ENCODE data around the gene TMPRSS9. TPM values are rescaled to one million over a fixed set of nuclear protein-coding genes. Genes with fewer than 3 reads are reported as not detected.

Gene TMPRSS9
- total RNA-seq, 1 experiment from 2014 or later = not detected

DNA sequence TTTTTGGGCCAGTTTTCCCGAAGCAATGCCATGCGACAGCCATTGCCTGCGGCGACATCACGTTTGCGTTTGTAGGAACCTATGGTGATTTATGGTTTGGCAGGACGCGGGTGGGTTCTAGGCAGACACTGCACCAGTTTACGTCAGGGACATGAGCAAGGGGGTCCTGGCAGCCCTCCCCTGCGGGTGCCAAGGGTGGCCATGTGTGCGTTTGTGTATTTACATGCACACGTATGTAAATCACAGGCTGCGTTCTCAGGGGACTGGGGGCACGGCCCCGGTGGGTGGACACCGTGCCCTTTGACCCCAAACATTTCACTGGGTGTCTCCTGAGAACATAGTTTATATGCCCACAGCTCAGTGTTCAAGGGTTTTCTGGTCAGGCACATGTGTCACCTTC is 9.4 kb upstream of the TMPRSS9 start:
- H3K4me1 ChIP-seq (ENCODE audit: low read length) = no peaks in the 10 kb centered on the region
- H3K9me2 ChIP-seq (replicated peaks; ENCODE audit: insufficient read depth, low read length) = no peaks in the 10 kb centered on the region
- no peak overlapping the region for H3K4me2 ChIP-seq (ENCODE audit: low read depth, low read length, poor library complexity, severe bottlenecking)
- no peaks in the 10 kb centered on the region for H3K36me3 ChIP-seq (ENCODE audit: insufficient read depth, low read length)
- H3K9me3 ChIP-seq (ENCODE audit: low read length) = no peaks in the 10 kb centered on the region
- H3K27ac ChIP-seq (ENCODE audit: low read length) = no peak overlapping the region
- DNase-seq = no peak
- H4K20me1 ChIP-seq (ENCODE audit: insufficient read depth, low read depth, low read length) = no peaks in the 10 kb centered on the region
- no peaks in the 10 kb centered on the region for H3K79me2 ChIP-seq (ENCODE audit: low read length)
- no peak overlapping the region for H3K4me3 ChIP-seq (ENCODE audit: low read length)
- no peak overlapping the region for H2AFZ ChIP-seq (ENCODE audit: low read length)
- no peak overlapping the region for H3K9ac ChIP-seq (ENCODE audit: low read length)
- no peaks in the 10 kb centered on the region for H3K27me3 ChIP-seq (ENCODE audit: low read length)

DNA sequence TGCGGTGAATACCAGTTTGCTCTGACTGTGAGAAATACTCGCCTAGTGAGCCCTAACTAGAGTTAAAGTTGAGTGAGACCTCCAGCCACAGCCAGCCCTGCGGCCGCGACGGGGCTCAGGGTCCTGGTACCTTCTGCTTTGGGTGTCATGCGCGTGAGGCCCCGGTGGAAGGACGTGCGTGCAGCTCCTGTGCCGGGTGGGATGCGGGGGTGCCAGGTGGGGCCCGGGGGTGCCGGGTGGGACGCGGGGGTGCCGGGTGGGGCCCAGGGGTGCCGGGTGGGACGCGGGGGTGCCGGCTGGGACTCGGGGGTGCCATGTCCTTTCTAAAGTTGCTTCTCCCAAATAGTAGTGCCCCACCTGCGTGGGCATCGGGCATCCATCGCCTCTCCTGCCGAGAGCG is 8.5 kb upstream of the TMPRSS9 start:
- H3K36me3 ChIP-seq (ENCODE audit: insufficient read depth, low read length) = no peaks in the 10 kb centered on the region
- H3K9ac ChIP-seq (ENCODE audit: low read length) = no peak overlapping the region
- H3K9me3 ChIP-seq (ENCODE audit: low read length) = no peaks in the 10 kb centered on the region
- H3K27ac ChIP-seq (ENCODE audit: low read length) = no peak overlapping the region
- H3K9me2 ChIP-seq (replicated peaks; ENCODE audit: insufficient read depth, low read length) = no peaks in the 10 kb centered on the region
- H2AFZ ChIP-seq (ENCODE audit: low read length) = no peak overlapping the region
- H3K4me3 ChIP-seq (ENCODE audit: low read length) = no peak overlapping the region
- H3K4me2 ChIP-seq (ENCODE audit: low read depth, low read length, poor library complexity, severe bottlenecking) = no peak overlapping the region
- DNase-seq = no peak
- no peaks in the 10 kb centered on the region for H3K27me3 ChIP-seq (ENCODE audit: low read length)
- H3K4me1 ChIP-seq (ENCODE audit: low read length) = no peaks in the 10 kb centered on the region
- no peaks in the 10 kb centered on the region for H4K20me1 ChIP-seq (ENCODE audit: insufficient read depth, low read depth, low read length)
- no peaks in the 10 kb centered on the region for H3K79me2 ChIP-seq (ENCODE audit: low read length)

DNA sequence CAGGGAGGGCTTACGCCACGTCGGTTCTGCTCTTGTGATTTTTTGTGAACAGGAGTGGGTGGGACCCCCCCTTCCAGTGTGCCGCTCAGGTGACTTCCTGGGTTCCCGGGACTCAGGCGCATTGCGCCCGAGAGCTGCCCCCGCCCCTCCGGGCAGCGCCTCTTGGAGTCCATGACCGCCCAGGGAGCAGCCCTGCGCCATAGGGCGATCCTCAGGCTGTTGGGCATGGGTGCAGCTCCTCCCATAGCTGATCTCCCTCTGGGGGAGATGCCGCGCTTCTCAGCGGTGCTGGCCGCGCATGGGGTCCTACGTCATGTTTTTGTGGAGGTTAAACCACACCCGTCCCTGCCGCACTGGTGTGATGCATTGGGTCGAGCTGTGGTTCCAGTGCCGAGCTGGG is 7.9 kb upstream of the TMPRSS9 start:
- Histone ChIP-seq H4K20me1 (ENCODE audit: insufficient read depth, low read depth, low read length) (no peaks in the 10 kb centered on the region), H3K36me3 (ENCODE audit: insufficient read depth, low read length) (no peaks in the 10 kb centered on the region), H3K4me3 (ENCODE audit: low read length) (no peak overlapping the region), H3K4me2 (ENCODE audit: low read depth, low read length, poor library complexity, severe bottlenecking) (no peak overlapping the region), H3K9ac (ENCODE audit: low read length) (no peak overlapping the region), H3K79me2 (ENCODE audit: low read length) (no peaks in the 10 kb centered on the region), H3K9me2 (replicated peaks; ENCODE audit: insufficient read depth, low read length) (no peaks in the 10 kb centered on the region), H2AFZ (ENCODE audit: low read length) (no peak overlapping the region), H3K27ac (ENCODE audit: low read length) (no peak overlapping the region), H3K9me3 (ENCODE audit: low read length) (no peaks in the 10 kb centered on the region), H3K27me3 (ENCODE audit: low read length) (no peaks in the 10 kb centered on the region), H3K4me1 (ENCODE audit: low read length) (no peaks in the 10 kb centered on the region)
- DNase-seq = no peak

DNA sequence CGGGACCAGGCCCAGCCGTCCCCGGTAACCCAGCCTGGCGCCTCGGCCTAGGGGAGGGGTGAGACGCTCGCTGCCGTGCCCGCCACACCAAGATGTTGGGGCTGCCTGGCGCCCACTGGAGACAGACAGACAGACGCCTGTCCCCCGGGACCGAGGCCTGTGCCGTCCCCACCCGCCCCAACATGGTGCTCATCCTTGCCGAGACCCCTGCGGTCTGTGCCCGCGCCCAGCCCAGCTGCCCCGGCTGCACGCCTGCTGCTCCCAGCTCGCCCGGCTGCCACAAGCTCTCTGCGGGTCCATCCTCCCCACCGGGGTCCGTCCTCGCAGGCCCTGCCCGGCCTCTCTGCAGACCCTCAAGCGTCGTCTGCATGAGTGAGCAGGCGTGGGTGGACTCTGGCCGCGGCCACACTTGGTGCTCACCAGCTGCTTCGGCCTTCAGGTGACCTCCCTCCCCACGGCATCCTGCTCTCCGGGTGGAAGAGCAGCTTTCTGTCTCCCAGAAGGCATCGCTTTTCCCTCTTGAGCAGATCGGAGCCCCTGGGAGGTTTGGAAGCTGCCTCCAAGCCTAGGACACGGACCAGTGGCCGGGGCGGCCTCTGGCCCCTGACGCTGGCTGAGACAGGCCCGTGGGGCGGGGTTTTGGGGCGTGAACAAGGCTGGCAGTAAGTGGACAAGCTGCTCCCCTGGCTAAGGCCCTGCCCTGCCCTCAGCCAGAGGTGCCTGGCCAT is 6.7 kb upstream of the TMPRSS9 start:
- Histone ChIP-seq H2AFZ (ENCODE audit: low read length) (no peak overlapping the region), H3K36me3 (ENCODE audit: insufficient read depth, low read length) (no peaks in the 10 kb centered on the region), H3K79me2 (ENCODE audit: low read length) (no peaks in the 10 kb centered on the region), H3K4me3 (ENCODE audit: low read length) (no peak overlapping the region), H3K27me3 (ENCODE audit: low read length) (no peaks in the 10 kb centered on the region), H3K4me2 (ENCODE audit: low read depth, low read length, poor library complexity, severe bottlenecking) (no peak overlapping the region), H3K9me2 (replicated peaks; ENCODE audit: insufficient read depth, low read length) (no peaks in the 10 kb centered on the region), H3K9me3 (ENCODE audit: low read length) (no peaks in the 10 kb centered on the region), H4K20me1 (ENCODE audit: insufficient read depth, low read depth, low read length) (no peaks in the 10 kb centered on the region), H3K9ac (ENCODE audit: low read length) (no peak overlapping the region), H3K4me1 (ENCODE audit: low read length) (no peaks in the 10 kb centered on the region), H3K27ac (ENCODE audit: low read length) (no peak overlapping the region)
- DNase-seq = no peak

DNA sequence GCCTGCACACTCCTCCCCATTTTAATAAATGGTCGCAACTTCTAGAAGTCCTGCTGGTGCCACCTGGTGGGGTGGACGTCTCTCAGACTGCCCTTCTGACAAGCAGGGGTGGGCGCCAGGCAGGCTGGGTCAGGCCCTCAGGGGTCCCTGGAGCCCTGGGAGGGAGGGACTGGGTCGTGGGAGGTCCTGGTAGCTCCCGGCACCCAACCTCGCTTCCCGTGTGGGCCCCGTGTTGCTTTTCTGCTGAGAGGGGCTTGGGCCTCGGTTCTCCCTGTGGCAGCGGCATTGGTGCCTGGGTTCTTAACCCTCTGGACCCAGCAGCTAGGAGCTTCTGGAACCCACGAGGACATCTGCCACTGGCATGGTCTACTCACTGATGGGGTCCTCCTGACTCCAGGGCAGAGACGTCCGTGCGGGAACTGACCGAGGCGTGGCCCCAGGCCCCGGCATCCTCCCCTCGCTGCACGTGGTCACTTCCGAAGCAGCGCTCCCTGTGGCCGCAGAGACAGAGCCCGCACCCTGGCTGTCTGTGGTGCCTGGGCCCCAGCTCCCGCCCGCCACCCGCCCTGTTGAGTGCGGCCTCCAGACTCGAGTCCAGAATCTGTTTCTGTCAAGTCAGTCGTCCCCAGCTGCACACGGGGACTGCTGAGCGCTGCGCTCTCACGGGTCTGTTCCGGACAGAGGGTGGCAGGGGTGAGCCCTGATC is 6.0 kb upstream of the TMPRSS9 start:
- Histone ChIP-seq H3K4me1 (ENCODE audit: low read length) (no peaks in the 10 kb centered on the region), H3K9ac (ENCODE audit: low read length) (no peak overlapping the region)

DNA sequence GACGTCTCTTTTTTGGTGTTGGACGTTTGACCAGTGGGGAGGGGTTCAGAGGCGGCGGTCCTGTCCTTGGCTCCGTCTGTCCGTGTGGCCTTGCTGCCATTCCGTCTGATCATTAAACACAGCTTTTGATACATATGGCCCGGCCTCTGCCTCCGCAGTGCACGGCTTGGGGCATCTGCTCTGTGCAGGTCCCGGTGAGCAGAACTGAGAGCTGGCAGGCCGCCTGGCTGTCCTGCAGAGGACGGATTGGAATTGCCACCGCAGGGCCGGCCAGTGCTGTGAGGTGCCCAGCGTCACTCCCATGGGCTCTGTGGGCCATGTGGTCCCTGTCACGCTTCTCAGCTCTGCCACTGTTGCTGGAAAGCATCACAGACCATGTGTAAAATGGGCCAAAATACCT is 5.4 kb upstream of the TMPRSS9 start:
- Histone ChIP-seq H3K4me3 (ENCODE audit: low read length) (no peak overlapping the region), H3K27me3 (ENCODE audit: low read length) (no peaks in the 10 kb centered on the region), H3K9me2 (replicated peaks; ENCODE audit: insufficient read depth, low read length) (no peaks in the 10 kb centered on the region), H3K4me1 (ENCODE audit: low read length) (no peaks in the 10 kb centered on the region), H3K79me2 (ENCODE audit: low read length) (no peaks in the 10 kb centered on the region), H2AFZ (ENCODE audit: low read length) (no peak overlapping the region), H3K4me2 (ENCODE audit: low read depth, low read length, poor library complexity, severe bottlenecking) (no peak overlapping the region), H3K27ac (ENCODE audit: low read length) (no peak overlapping the region), H3K9ac (ENCODE audit: low read length) (no peak overlapping the region), H4K20me1 (ENCODE audit: insufficient read depth, low read depth, low read length) (no peaks in the 10 kb centered on the region), H3K36me3 (ENCODE audit: insufficient read depth, low read length) (no peaks in the 10 kb centered on the region), H3K9me3 (ENCODE audit: low read length) (no peaks in the 10 kb centered on the region)
- DNase-seq = no peak

More for the DNA sequence above, 6.0 kb upstream of the TMPRSS9 start:
- H3K9me2 ChIP-seq (replicated peaks; ENCODE audit: insufficient read depth, low read length) = no peaks in the 10 kb centered on the region
- no peaks in the 10 kb centered on the region for H4K20me1 ChIP-seq (ENCODE audit: insufficient read depth, low read depth, low read length)
- H3K27me3 ChIP-seq (ENCODE audit: low read length) = no peaks in the 10 kb centered on the region
- no peaks in the 10 kb centered on the region for H3K36me3 ChIP-seq (ENCODE audit: insufficient read depth, low read length)
- no peak for DNase-seq
- no peak overlapping the region for H3K4me3 ChIP-seq (ENCODE audit: low read length)
- no peaks in the 10 kb centered on the region for H3K79me2 ChIP-seq (ENCODE audit: low read length)
- no peaks in the 10 kb centered on the region for H3K9me3 ChIP-seq (ENCODE audit: low read length)
- H3K27ac ChIP-seq (ENCODE audit: low read length) = no peak overlapping the region
- H2AFZ ChIP-seq (ENCODE audit: low read length) = no peak overlapping the region
- no peak overlapping the region for H3K4me2 ChIP-seq (ENCODE audit: low read depth, low read length, poor library complexity, severe bottlenecking)

DNA sequence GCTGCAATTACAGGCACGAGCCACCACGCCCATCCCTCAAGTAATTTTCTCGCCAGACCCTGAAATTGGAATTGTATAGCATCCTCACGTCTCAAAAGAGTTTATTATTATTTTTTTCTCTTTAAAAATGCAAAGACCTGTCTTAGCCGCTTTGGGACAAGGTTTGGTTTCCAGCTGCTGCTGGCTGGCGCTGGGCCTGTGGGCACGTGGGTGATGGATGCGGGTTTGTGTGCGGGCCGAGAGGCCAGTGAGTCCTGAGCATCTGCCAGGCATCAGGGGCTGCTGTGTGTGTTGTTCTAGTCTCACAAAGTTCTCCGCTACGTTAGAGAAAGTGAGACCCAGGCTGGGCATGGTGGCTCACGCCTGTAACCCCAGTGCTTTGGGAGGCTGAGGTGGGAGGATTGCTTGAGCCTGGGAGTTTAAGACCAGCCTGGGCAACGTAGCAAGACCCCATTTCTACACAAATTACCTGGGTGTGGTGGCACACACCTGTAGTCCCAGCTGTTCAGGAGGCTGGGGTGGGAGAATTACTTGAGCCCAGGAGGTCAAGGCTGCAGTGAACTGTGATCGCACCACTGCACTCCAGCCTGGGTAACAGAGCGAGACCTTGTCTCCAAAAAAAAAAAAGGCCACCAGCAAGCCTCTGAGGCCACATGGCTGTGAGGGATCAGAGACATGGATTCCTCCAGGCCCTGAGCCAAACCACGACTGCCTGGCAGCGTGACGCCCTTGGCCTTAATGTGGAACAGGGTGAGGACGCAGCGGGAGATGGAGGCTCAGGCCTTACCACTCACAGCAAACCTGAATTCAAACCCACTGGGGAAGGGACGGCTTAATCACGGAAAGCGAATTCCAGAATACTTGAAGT is 4.7 kb upstream of the TMPRSS9 start:
- Histone ChIP-seq H3K9me2 (replicated peaks; ENCODE audit: insufficient read depth, low read length) (no peaks in the 10 kb centered on the region), H3K4me3 (ENCODE audit: low read length) (no peak overlapping the region), H3K9me3 (ENCODE audit: low read length) (no peaks in the 10 kb centered on the region), H3K36me3 (ENCODE audit: insufficient read depth, low read length) (no peaks in the 10 kb centered on the region), H3K9ac (ENCODE audit: low read length) (no peak overlapping the region), H3K4me2 (ENCODE audit: low read depth, low read length, poor library complexity, severe bottlenecking) (no peak overlapping the region), H3K27me3 (ENCODE audit: low read length) (no peaks in the 10 kb centered on the region), H3K79me2 (ENCODE audit: low read length) (no peaks in the 10 kb centered on the region), H2AFZ (ENCODE audit: low read length) (no peak overlapping the region), H3K4me1 (ENCODE audit: low read length) (no peaks in the 10 kb centered on the region), H4K20me1 (ENCODE audit: insufficient read depth, low read depth, low read length) (no peaks in the 10 kb centered on the region), H3K27ac (ENCODE audit: low read length) (no peak overlapping the region)
- no peak for DNase-seq

DNA sequence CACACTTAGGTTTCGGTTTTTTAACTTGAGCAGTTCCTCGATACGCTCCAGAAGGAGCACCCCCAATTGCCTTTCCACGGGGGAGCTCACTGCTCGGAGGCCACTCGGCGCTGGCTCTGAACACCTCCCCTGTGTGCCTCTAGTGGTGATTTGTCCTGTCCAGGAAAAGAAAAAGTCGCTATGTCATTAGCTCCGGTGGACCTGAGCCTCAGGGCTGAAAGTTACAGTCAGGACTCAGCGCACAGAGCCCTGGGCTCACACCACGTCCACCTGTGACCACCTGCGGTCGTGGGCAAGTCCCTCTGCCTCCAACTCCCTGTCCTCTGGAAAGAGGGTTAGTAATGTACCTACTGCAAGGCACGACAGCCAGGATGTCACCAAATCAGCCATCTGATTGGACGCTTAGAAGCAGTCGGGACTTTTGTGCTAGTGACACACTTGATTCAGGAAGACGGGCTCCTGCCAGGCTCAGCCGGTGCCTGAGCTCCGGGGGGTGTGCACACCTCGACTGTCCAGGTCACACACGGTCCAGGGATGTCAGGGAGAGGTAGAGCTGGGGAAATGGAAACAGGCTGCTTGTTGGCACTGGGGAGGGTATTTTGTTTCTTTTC is 3.9 kb upstream of the TMPRSS9 start:
- Histone ChIP-seq H4K20me1 (ENCODE audit: insufficient read depth, low read depth, low read length) (no peaks in the 10 kb centered on the region), H3K36me3 (ENCODE audit: insufficient read depth, low read length) (no peaks in the 10 kb centered on the region), H3K27me3 (ENCODE audit: low read length) (no peaks in the 10 kb centered on the region), H3K4me1 (ENCODE audit: low read length) (no peaks in the 10 kb centered on the region), H3K79me2 (ENCODE audit: low read length) (no peaks in the 10 kb centered on the region), H3K27ac (ENCODE audit: low read length) (no peak overlapping the region), H3K9me3 (ENCODE audit: low read length) (no peaks in the 10 kb centered on the region), H3K4me3 (ENCODE audit: low read length) (no peak overlapping the region), H2AFZ (ENCODE audit: low read length) (no peak overlapping the region), H3K9ac (ENCODE audit: low read length) (no peak overlapping the region), H3K4me2 (ENCODE audit: low read depth, low read length, poor library complexity, severe bottlenecking) (no peak overlapping the region), H3K9me2 (replicated peaks; ENCODE audit: insufficient read depth, low read length) (no peaks in the 10 kb centered on the region)
- no peak for DNase-seq

Measured in Karpas-422 (cell line).